H1 (cell line): Measurements from ENCODE around the gene UFD1. TPM values are rescaled to one million over a fixed set of nuclear protein-coding genes. Genes with fewer than 3 reads are reported as not detected.

ENCODE experiments used
- CTCF ChIA-PET: fragments of 300-600 bp; sonication (Branson Sonifier 250); formaldehyde crosslinking; loops from one replicate; lab custom pipeline; 2021; ENCODE audit not compliant: partially characterized antibody; lab: Charles Lee
- POLR2A ChIA-PET: fragments of 300-600 bp; sonication (Branson Sonifier 250); formaldehyde crosslinking; loops from one replicate; lab custom pipeline; 2021; ENCODE audit warnings: inconsistent platforms; ENCODE audit not compliant: partially characterized antibody; lab: Charles Lee
- DNase-seq, 2 experiments: peaks; one replicate each; pipeline versions ENCODE4 v3.0.0 to v3.0.0-alpha.2; 2010 to 2022; ENCODE audit warnings: low spot score in 2 of 2, low read depth in 1 of 2, mixed read lengths in 1 of 2
- FAIRE-seq: peaks from 2 replicates; lab custom pipeline; 2011; peaks lifted over from hg19 to GRCh38; lab: Jason Lieb, UNC
- H2AFZ ChIP-seq: 2 replicates; pipeline ENCODE4 v1.8.1; 2012; ENCODE audit warnings: low read length, inconsistent platforms
- H2AK5ac ChIP-seq: 2 replicates; pipeline ENCODE4 v1.6.1; 2013; ENCODE audit warnings: low read depth, low read length
- H2BK120ac ChIP-seq: replicated peaks from 2 replicates; pipeline ENCODE3; 2013; ENCODE audit warnings: low read depth, low read length, inconsistent platforms
- H2BK12ac ChIP-seq: 2 replicates; pipeline ENCODE4 v1.6.1; 2013; ENCODE audit warnings: low read depth, low read length
- H2BK15ac ChIP-seq: 2 replicates; pipeline ENCODE4 v1.6.1; 2013; ENCODE audit warnings: low read length
- H2BK20ac ChIP-seq: 2 replicates; pipeline ENCODE4 v1.6.1; 2013; ENCODE audit warnings: low read length
- H2BK5ac ChIP-seq: 2 replicates; pipeline ENCODE4 v1.6.1; 2013; ENCODE audit warnings: low read depth, low read length
- H3K14ac ChIP-seq: 2 replicates; pipeline ENCODE4 v1.6.1; 2013; ENCODE audit warnings: inconsistent platforms; ENCODE audit not compliant: insufficient read length
- H3K18ac ChIP-seq: 2 replicates; pipeline ENCODE4 v1.6.1; 2013; ENCODE audit warnings: low read length; ENCODE audit errors: extremely low read depth
- H3K23ac ChIP-seq: 2 replicates; pipeline ENCODE4 v1.6.1; 2013; ENCODE audit warnings: inconsistent platforms; ENCODE audit not compliant: insufficient read length
- H3K23me2 ChIP-seq: 2 replicates; pipeline ENCODE4 v1.6.1; 2013; ENCODE audit warnings: low read depth, low read length
- H3K27ac ChIP-seq: 2 replicates; pipeline ENCODE4 v1.6.1; 2011; ENCODE audit warnings: low read depth, low read length, inconsistent platforms
- H3K27me3 ChIP-seq, 4 experiments: replicated peaks in 1 of 4; 1 replicate in 1 of 4; 2 replicates in 3 of 4; pipeline versions ENCODE4 v1.6.1 to v1.8.1; 2011 to 2013; ENCODE audit warnings: low read length in 3 of 4, mild to moderate bottlenecking in 3 of 4, inconsistent platforms in 2 of 4, mixed read lengths in 2 of 4, moderate library complexity in 1 of 4; ENCODE audit not compliant: control insufficient read depth in 3 of 4, insufficient read depth in 3 of 4; ENCODE audit errors: extremely low read depth in 1 of 4
- H3K36me3 ChIP-seq, 4 experiments: 2 replicates each; pipeline versions ENCODE4 v1.6.1 to v1.8.1; 2011 to 2013; ENCODE audit warnings: mild to moderate bottlenecking in 4 of 4, low read length in 3 of 4, moderate library complexity in 2 of 4, control low read depth in 1 of 4, inconsistent platforms in 1 of 4; ENCODE audit not compliant: insufficient read depth in 4 of 4, control insufficient read depth in 2 of 4
- H3K4ac ChIP-seq: replicated peaks from 2 replicates; pipeline ENCODE3; 2013; ENCODE audit warnings: low read length, low read depth, mixed read lengths, inconsistent platforms; ENCODE audit not compliant: insufficient read length
- H3K4me1 ChIP-seq, 4 experiments: replicated peaks in 1 of 4; 1 replicate in 1 of 4; 2 replicates in 3 of 4; pipeline versions ENCODE4 v1.6.1 to v1.8.1; 2011 to 2013; ENCODE audit warnings: low read length in 3 of 4, inconsistent platforms in 2 of 4, mixed read lengths in 1 of 4; ENCODE audit not compliant: insufficient read depth in 4 of 4, control insufficient read depth in 3 of 4
- H3K4me2 ChIP-seq, 2 experiments: 2 replicates each; pipeline versions ENCODE4 v1.6.1 to v1.8.1; 2011 to 2013; ENCODE audit warnings: low read depth in 2 of 2, low read length in 2 of 2, control low read depth in 1 of 2, inconsistent platforms in 1 of 2, mild to moderate bottlenecking in 1 of 2; ENCODE audit not compliant: insufficient read depth in 1 of 2
- H3K4me3 ChIP-seq, 4 experiments: fragments of 200-600, 300-600 bp in 1 of 4; sonication (generic), shearing (Covaris generic), sonication (Bioruptor Twin) in 1 of 4; 2 replicates each; pipeline versions ENCODE4 v1.5.1 to v1.8.1; 2011 to 2016; ENCODE audit warnings: low read length in 4 of 4, low read depth in 3 of 4, control low read depth in 2 of 4, inconsistent platforms in 2 of 4, mild to moderate bottlenecking in 2 of 4, mixed read lengths in 1 of 4, moderate library complexity in 1 of 4; ENCODE audit not compliant: insufficient read depth in 2 of 4; ENCODE audit errors: extremely low read depth in 1 of 4
- H3K56ac ChIP-seq: replicated peaks from 2 replicates; pipeline ENCODE3; 2013; ENCODE audit warnings: low read depth, mild to moderate bottlenecking, mixed read lengths, low read length, inconsistent platforms; ENCODE audit not compliant: insufficient read length
- H3K79me1 ChIP-seq: 2 replicates; pipeline ENCODE4 v1.6.1; 2013; ENCODE audit warnings: low read depth, low read length, control low read depth
- H3K79me2 ChIP-seq, 2 experiments: 2 replicates each; pipeline versions ENCODE4 v1.6.1 to v1.8.1; 2012 to 2013; ENCODE audit warnings: low read length in 2 of 2, mild to moderate bottlenecking in 2 of 2, inconsistent platforms in 1 of 2; ENCODE audit not compliant: insufficient read depth in 2 of 2, control insufficient read depth in 1 of 2
- H3K9ac ChIP-seq, 4 experiments: replicated peaks in 1 of 4; 1 replicate in 1 of 4; 2 replicates in 3 of 4; pipeline versions ENCODE4 v1.6.1 to v1.8.1; 2011 to 2013; ENCODE audit warnings: low read depth in 3 of 4, low read length in 3 of 4, control low read depth in 2 of 4, mild to moderate bottlenecking in 2 of 4, moderate library complexity in 2 of 4, inconsistent platforms in 1 of 4; ENCODE audit errors: extremely low read depth in 1 of 4
- H3K9me3 ChIP-seq, 2 experiments: 2 replicates each; pipeline versions ENCODE4 v1.6.1 to v1.8.1; 2012 to 2013; ENCODE audit warnings: mild to moderate bottlenecking in 2 of 2, moderate library complexity in 2 of 2, control low read depth in 1 of 2, inconsistent platforms in 1 of 2, low read depth in 1 of 2, low read length in 1 of 2, mixed read lengths in 1 of 2; ENCODE audit not compliant: insufficient read depth in 2 of 2
- H4K20me1 ChIP-seq, 2 experiments: replicated peaks in 1 of 2; 2 replicates each; pipeline versions ENCODE3 to v1.8.1; 2011 to 2013; ENCODE audit warnings: inconsistent platforms in 2 of 2, low read length in 2 of 2, mild to moderate bottlenecking in 1 of 2; ENCODE audit not compliant: insufficient read depth in 2 of 2, control insufficient read depth in 1 of 2
- H4K5ac ChIP-seq: 2 replicates; pipeline ENCODE4 v1.6.1; 2013; ENCODE audit warnings: low read length, low read depth, mixed read lengths, inconsistent platforms; ENCODE audit not compliant: insufficient read length
- H4K8ac ChIP-seq: 2 replicates; pipeline ENCODE4 v1.8.0; 2013; ENCODE audit warnings: mild to moderate bottlenecking, moderate library complexity, low read length, inconsistent platforms; ENCODE audit not compliant: insufficient read depth; ENCODE audit errors: extremely low read depth
- H4K91ac ChIP-seq: replicated peaks from 2 replicates; pipeline ENCODE3; 2013; ENCODE audit warnings: low read length, mixed read lengths, inconsistent platforms; ENCODE audit not compliant: insufficient read length
- RNF2 ChIP-seq: fragments of 200-900, 300-1000 bp; sonication (generic); IDR thresholded peaks from 2 replicates; pipeline ENCODE4 v1.7.1; 2016; ENCODE audit warnings: borderline replicate concordance, low read depth, mild to moderate bottlenecking, antibody characterized with exemption, low read length; ENCODE audit not compliant: poor library complexity, severe bottlenecking; ENCODE audit errors: missing control alignments
- SIX5 ChIP-seq: IDR thresholded peaks from 2 replicates; pipeline ENCODE4 v1.6.1; 2011; ENCODE audit warnings: mild to moderate bottlenecking, low read depth, low read length
- TAF7 ChIP-seq: optimal IDR thresholded peaks from 2 replicates; pipeline ENCODE3; 2011; ENCODE audit warnings: low read depth, mild to moderate bottlenecking, inconsistent platforms, low read length, moderate library complexity, borderline replicate concordance
- WGBS, 2 experiments: shearing (Covaris generic) in 1 of 2; methylation state at CpG; one replicate each; pipeline versions ENCODE4 v1.1.6 to v1.1.7; 2013 to 2015; ENCODE audit warnings: low lambda C conversion rate in 2 of 2, mixed read lengths in 2 of 2, inconsistent platforms in 1 of 2, low coverage in 1 of 2, missing lambda C conversion rate in 1 of 2; ENCODE audit not compliant: insufficient replicate concordance in 2 of 2, insufficient coverage in 1 of 2, insufficient read length in 1 of 2; ENCODE audit errors: extremely low coverage in 1 of 2, missing lambda C conversion rate in 1 of 2; 5-methylcytosine and 5-hydroxymethylcytosine counted together
- polyA plus RNA-seq, 7 experiments: library from polyadenylated mRNA; depleted of rRNA in 3 of 7; stranded (reverse) in 5 of 7; unstranded in 2 of 7; fragments of >200 nt in 5 of 7; fragments of 200-250 nt in 2 of 7; gene quantifications; 1 replicate in 5 of 7; 2 replicates in 1 of 7; 4 replicates in 1 of 7; pipeline versions ENCODE4 v1.2.1 to v1.2.3, GENCODE V29; 2011 to 2013; ENCODE audit warnings: missing spikeins in 2 of 7, mixed read lengths in 2 of 7
- total RNA-seq: library from RNA; stranded (reverse); fragmentation: NEBNext Ultra II Directional; extraction: Animal tissue kit (Norgen Biotek cat#: 25700); gene quantifications from 2 replicates; pipeline ENCODE4 v1.2.1, GENCODE V29; 2021
- TF ChIP-seq, protein P1 (sequence below): IDR thresholded peaks from 2 replicates; pipeline ENCODE4 v1.6.1; 2012; ENCODE audit warnings: inconsistent platforms

The UFD1 gene
- total and polyA plus RNA-seq, 2 of the 8 experiments (the other 6 are each of a cell fraction or from before 2014, with no cell fraction given), result 74.6 to 116 TPM

DNA sequence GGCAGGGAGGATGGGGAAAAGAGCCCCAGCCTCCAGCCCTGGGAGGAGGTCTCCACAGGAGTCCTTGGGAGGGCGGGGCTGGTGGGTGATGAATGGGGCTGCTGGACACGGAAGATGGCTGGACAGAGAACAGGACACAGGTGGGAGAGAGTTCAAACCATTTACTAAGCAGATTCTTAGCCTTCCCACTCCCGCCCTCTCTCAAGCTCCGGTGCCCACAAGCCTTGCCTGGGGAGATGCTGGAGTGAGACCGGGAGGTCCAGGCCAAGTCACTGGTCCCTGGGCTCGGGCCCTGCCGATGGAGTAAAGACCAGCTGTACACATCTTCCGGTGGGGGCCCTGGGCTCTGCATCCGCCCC is 43.9 kb upstream of the UFD1 start:
- TF ChIP-seq RNF2 (no peak), TAF7 (no peak), SIX5 (no peak)
- TF ChIP-seq, protein P1, sequence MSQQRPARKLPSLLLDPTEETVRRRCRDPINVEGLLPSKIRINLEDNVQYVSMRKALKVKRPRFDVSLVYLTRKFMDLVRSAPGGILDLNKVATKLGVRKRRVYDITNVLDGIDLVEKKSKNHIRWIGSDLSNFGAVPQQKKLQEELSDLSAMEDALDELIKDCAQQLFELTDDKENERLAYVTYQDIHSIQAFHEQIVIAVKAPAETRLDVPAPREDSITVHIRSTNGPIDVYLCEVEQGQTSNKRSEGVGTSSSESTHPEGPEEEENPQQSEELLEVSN, result 0 out of 2 replicates have a peak, but pooled peaks have one; percentile 13
- no peaks in the 10 kb centered on the region for H3K79me1 ChIP-seq
- peaks cover 0 to 45% (median 35%) of the 10 kb centered on the region in 4 experiments; a peak in 6 of 7 replicates for H3K27me3 ChIP-seq
- H3K27ac ChIP-seq, result no peak overlapping the region
- no peak for DNase-seq
- H2AK5ac ChIP-seq, result no peak overlapping the region
- no peak overlapping the region for H2BK12ac ChIP-seq
- H3K9me3 ChIP-seq, result no peaks in the 10 kb centered on the region
- H3K36me3 ChIP-seq, result no peaks in the 10 kb centered on the region; a peak in 2 of 8 replicates
- no peak overlapping the region for H3K56ac ChIP-seq
- ChIA-PET CTCF (interaction anchor here (0.8 to 1.3 kb wide), 5 partner anchors 21 to 110 kb away, joined by 3 to 4 read pairs (median 3); no protein-coding TSS in a partner anchor), POLR2A (interaction anchor here (0.9 to 1.5 kb wide), 3 partner anchors 16 to 44 kb away, joined by 3 read pairs; partner anchors contain the start of genes CDC45 and UFD1)
- no peak overlapping the region for H2BK120ac ChIP-seq
- H3K4me2 ChIP-seq, result peak overlapping the region; percentile 90 to 97
- H3K4me1 ChIP-seq, result peaks cover 0 to 15% (median 13%) of the 10 kb centered on the region in 4 experiments; a peak in 6 of 7 replicates
- peak overlapping the region; percentile 46 for H3K4ac ChIP-seq
- H2BK5ac ChIP-seq, result no peak overlapping the region
- WGBS, 2 experiments, result 48% methylated on average over 9 of the region's 9 CpGs; no CpG with 5 or more reads in 1 of the 2 experiments
- no peak overlapping the region for H4K91ac ChIP-seq
- H3K9ac ChIP-seq, result no peak overlapping the region
- H3K4me3 ChIP-seq, result peak overlapping the region; percentile 27 to 61 (median 40); a peak in 6 of 8 replicates
- H2BK20ac ChIP-seq, result no peak overlapping the region
- no peak overlapping the region for H3K14ac ChIP-seq
- H4K20me1 ChIP-seq, result peaks cover 0 to 19% of the 10 kb centered on the region in 2 experiments
- H3K18ac ChIP-seq, result no peak overlapping the region
- H2BK15ac ChIP-seq, result no peak overlapping the region
- H3K23ac ChIP-seq, result no peak overlapping the region
- peaks cover 16% of the 10 kb centered on the region; the same call in 1 of the 2 replicates for H3K23me2 ChIP-seq
- no peak overlapping the region for H4K5ac ChIP-seq
- H2AFZ ChIP-seq, result no peak overlapping the region
- no peak for FAIRE-seq
- peak overlapping the region; percentile 59; the same call in 1 of the 2 replicates for H4K8ac ChIP-seq
- no peaks in the 10 kb centered on the region for H3K79me2 ChIP-seq
